ENCODE data around the gene ACAP2.
"Not testable (repeated sequence)": the region's sequence is repeated elsewhere in the genome, so short reads cannot be mapped to it uniquely, and the experiment has no call there.

Gene ACAP2, protein sequence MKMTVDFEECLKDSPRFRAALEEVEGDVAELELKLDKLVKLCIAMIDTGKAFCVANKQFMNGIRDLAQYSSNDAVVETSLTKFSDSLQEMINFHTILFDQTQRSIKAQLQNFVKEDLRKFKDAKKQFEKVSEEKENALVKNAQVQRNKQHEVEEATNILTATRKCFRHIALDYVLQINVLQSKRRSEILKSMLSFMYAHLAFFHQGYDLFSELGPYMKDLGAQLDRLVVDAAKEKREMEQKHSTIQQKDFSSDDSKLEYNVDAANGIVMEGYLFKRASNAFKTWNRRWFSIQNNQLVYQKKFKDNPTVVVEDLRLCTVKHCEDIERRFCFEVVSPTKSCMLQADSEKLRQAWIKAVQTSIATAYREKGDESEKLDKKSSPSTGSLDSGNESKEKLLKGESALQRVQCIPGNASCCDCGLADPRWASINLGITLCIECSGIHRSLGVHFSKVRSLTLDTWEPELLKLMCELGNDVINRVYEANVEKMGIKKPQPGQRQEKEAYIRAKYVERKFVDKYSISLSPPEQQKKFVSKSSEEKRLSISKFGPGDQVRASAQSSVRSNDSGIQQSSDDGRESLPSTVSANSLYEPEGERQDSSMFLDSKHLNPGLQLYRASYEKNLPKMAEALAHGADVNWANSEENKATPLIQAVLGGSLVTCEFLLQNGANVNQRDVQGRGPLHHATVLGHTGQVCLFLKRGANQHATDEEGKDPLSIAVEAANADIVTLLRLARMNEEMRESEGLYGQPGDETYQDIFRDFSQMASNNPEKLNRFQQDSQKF

DNA sequence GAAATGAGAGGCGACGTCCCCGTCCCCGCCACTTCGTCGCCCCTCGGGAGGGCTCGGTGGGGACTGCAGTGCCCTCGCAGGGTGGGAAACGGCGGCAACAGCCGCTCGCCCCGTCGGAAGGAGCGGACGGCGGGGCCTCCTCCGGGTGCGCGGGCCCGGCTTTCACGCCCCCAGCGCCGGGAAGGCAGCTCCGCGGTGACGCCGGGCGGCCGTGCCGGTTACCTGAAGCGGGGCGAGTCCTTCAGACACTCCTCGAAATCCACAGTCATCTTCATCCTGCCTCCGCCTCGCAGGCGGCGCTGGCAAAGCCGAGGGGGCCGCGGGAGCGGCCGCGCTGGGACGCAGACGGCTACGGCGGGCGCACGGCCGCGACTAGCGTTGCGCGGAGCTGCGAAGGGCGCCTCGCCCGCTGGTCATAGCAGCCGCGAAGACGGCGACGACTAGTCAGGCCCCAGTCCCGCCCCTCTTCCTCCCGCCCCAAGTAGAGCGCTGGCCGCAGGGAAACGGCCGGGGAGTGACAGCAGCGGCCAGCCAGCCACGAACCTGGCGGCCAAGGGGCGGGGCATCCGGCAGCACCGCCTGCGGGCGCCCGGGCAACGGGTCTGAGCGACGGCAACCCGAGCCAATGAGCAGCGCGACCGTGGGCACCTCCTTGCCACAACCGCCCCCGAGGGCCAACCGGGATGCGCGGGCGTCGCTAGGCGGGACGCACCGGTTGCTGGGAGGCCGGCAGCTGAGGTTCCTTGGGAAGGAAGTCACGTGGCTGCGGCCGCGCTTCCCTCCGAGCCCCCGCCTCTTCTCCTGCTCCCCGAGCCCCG, at the start of gene ACAP2:
Gene ACAP2 (minus strand): TSS at position 448 of the 818 bp plus-strand sequence. CDS start 173 bp downstream, at position 275.
- peak; percentile 99 for DNase-seq

DNA sequence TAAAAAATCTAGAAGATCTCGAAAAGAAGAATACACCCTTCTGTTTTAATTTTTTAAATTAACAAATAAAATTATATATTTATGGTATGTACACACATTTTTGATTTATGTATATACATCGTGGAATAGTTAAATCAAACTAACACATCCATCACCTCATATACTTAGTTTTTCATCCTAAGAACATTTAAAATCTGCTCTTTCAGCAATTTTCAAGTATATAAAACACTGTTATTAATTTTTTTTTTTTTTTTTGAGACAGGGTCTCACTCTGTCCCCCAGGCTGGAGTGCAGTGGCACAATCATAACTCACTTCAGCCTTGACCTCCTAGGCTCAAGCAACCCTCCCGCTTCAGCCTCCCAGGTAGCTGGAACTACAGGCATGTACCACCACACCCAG, 32.8 kb upstream of the ACAP2 start:
- no peak for DNase-seq

DNA sequence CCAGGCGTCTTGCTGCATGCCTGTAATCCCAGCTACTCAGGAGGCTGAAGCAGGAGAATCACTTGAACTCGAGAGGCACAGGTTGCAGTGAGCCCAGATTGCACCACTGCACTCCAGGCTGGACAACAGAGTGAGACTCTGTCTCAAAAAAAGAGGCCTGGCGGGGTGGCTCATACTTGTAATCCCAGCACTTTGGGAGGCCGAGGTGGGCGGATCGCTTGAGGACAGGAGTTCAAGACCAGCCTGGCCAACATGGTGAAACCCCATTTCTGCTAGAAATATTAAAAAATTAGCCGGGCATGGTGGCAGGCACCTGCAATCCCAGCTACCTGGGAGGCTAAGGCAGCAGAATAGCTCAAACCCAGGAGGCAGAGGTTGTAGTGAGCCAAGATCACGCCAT, 32.3 kb upstream of the ACAP2 start:
- DNase-seq, result not testable (repeated sequence)

- DNase-seq, result no peak
Measured at GRCh38 chr3:195468841-195469240, 26.0 kb upstream of the ACAP2 start.

DNA sequence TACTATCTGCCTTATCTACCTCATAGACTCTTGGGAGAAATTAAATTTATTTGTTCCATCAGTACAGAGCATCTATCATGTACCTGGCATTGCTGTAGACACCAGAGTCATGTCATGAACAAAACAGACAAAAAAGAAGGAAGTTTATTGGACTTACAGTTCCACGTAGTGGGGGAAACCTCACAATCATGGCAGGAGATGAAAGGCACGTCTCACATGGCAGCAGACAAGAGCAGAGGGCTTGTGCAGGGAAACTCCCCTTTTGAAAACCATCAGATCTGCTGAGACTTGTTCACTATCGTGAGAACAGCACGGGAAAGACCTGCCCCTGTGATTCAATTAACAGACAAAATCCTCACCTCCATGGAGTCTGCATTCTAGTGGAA, 25.6 kb upstream of the ACAP2 start:
- DNase-seq, result no peak

GRCh38 chr3:195467641-195468390, 25.0 kb upstream of the ACAP2 start:
- DNase-seq, result no peak

GRCh38 chr3:195466251-195466650, 23.4 kb upstream of the ACAP2 start:
- DNase-seq, result no peak

GRCh38 chr3:195462922-195463321, 20.1 kb upstream of the ACAP2 start:
- not testable (repeated sequence) for DNase-seq

- DNase-seq, result no peak
Measured at GRCh38 chr3:195462308-195462610, 19.4 kb upstream of the ACAP2 start.

DNA sequence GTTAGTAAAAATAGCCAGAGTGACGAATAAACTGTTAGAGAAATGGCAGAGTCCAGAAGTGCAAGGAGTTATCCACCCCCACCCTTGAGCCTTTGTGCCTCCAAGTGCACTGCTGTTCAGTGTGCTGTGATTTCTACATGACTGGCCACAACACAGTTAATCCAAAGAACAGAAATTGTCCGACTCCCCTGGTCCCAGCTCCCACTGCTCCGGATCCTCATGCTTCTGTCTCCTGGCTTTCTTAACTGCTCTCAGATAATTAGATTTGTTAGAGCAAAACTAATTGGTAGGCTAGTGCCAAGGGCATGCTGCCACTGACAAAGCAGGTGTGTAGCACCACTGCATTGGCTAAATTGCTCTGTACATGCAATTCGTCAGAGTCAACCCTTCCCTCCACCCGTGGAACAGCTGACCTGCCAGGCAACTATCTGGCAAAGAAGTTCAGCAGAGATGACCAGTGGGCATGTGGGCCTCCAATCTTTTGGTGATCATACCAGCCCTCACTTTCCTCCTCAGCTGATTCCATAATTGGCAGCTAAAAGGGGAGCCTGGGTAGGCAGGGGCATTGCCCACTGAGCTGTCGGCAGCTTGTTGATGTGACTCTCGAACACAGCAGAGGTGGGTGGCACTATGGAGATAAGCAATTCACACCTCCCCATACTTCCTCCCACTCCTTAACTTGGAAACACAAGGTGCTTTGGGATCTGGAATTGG, 18.9 kb upstream of the ACAP2 start:
- no peak for DNase-seq

DNA sequence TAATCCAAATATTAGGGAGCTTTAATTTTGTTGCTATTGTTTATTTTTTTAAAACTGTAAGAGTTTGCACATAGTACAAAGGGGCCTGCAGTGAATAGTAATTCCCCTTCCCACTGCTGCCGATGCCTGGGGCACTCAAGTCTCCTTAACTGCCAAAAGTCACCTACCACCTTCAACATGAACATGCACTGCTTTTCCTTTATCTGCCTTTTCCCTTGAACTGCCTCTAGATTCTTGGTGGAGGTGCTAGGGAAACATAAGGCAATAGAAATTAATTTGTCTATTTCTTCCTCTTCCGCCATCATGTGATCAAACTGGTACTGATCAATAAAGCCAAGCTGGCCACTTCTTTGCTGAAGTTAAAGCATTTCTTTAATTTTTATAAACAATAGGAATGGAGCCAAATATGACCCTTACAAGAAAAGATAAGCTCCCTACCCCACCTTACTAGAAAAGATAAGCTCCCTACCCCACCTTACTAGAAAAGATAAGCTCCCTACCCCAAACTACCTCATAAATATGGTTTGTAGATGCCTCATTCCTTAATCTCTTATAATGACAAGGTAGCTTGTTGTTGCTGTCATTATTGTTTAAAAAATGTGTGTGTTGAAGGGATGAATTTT, 17.4 kb upstream of the ACAP2 start:
- DNase-seq, result no peak

GRCh38 chr3:195458316-195458717, 15.5 kb upstream of the ACAP2 start:
- DNase-seq, result no peak

- no peak for DNase-seq
Measured at GRCh38 chr3:195455789-195456188, 13.0 kb upstream of the ACAP2 start.

DNA sequence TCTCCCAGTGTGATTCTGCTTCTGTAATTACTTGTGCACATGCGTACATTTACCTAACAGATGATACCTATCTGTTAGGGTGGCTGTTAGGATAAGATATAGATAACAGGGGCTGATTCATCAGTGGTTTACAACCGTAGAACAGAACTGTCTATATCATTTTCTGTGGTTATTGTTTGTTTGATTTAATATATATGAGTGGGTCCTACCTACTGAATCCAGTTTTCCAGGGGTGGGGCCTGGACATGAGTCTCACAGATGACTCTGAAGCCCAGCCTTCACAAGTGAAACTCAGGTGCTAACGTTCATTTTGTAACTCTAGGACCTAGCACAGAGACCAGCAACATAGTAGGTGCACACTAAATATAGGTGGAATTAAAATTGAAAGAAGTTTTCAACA, 10.4 kb upstream of the ACAP2 start:
- DNase-seq, result no peak

GRCh38 chr3:195451373-195452015, 8.7 kb upstream of the ACAP2 start:
- no peak for DNase-seq

DNA sequence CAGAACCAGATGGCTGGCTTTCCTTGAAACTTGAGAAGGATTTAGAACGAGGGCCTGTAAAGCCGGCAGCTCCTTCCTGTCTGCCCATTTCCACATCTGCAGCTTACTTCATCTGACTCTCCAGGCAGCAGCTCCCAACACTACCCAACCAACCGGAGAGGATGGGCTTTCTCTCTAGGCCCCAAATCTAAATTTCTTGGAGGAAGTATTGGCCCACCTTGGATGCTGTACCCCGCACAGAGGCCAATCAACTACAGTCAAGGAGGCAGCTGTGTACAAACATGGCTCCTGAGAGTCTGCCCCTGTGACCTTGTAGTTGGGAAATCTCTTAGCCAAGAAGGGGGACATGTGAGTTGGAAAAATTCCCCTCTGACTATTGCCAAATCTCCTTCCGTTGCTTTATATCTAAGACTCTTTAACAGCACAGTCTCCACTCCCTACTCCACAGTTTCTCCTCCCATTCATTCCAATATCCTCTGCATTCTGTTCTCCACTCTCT, 8.0 kb upstream of the ACAP2 start:
- DNase-seq, result no peak

GRCh38 chr3:195448205-195448875, 5.5 kb upstream of the ACAP2 start:
- DNase-seq, result no peak

- no peak for DNase-seq
Measured at GRCh38 chr3:195447201-195447600, 4.4 kb upstream of the ACAP2 start.

DNA sequence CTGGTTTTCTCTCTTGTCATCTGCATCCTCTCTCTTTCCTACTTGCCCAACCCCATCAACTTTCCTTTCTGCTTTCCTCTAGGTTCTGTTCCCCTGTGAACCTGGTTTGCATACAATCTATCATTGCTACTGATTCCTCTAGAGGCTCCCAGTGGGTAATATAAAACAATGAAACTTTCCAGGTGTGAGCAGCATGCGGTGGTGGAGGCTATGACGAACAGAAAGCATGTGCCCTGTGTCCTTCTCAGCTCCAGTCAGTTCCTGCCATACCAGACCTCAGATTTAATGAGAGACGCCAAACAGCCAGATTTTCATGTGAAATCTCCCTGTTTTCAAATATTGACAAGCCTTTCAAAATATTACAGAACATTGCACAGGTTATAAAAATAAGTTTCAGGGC, 3.5 kb upstream of the ACAP2 start:
- DNase-seq, result no peak

DNA sequence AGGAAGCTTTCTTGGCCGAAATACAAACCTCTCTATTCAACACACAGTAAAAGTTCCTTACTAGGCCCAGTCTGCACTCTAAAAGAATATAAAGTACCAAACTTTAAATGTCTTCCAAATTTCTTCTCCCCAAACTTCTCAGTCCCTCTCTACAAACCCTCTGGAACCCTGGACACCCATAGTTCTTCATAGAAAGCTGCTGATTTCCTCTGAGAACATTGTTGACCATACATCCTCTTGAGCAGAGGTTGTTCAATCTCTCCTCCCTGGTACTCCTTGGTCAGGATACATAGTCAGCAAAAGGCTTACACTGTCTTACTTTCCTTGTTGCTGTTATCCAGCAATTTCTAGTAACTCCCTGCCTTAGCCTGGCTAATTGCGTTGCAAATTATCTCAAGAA, 3.1 kb upstream of the ACAP2 start:
- no peak for DNase-seq
